GM19328 (cell line): Measurements from ENCODE around the gene CCNA2.

Experiments used
- ATAC-seq: cut with Tn5 transposase; IDR thresholded peaks from one replicate; pipeline ENCODE4 v1.9.1; 2021; ENCODE audit warnings: mild to moderate bottlenecking, moderate library complexity; ENCODE audit not compliant: unreplicated experiment

CCNA2 gene

GRCh38 chr4:121806411-121806810 lies 17.3 kb downstream of the CCNA2 start:
- ATAC-seq, result no peak

- ATAC-seq, result no peak
These were observed 22.0 kb downstream of the CCNA2 start for GRCh38 chr4:121801715-121802075.

GRCh38 chr4:121800961-121801714 lies 22.5 kb downstream of the CCNA2 start, which contains the start of gene EXOSC9:
Gene EXOSC9 (plus strand): TSS chr4:121801323. CDS start chr4:121801425, 102 bp downstream.
- peak; percentile 73 for ATAC-seq

GRCh38 chr4:121800638-121800960 lies 23.1 kb downstream of the CCNA2 start:
- peak; percentile 4 for ATAC-seq

- no peak for ATAC-seq
These were observed 23.7 kb downstream of the CCNA2 start for GRCh38 chr4:121799867-121800501.

GRCh38 chr4:121799208-121799823 lies 24.4 kb downstream of the CCNA2 start:
- no peak for ATAC-seq

- no peak for ATAC-seq
These were observed 27.4 kb downstream of the CCNA2 start for GRCh38 chr4:121796283-121796682.

- ATAC-seq, result no peak
These were observed 29.0 kb downstream of the CCNA2 start for GRCh38 chr4:121794505-121795188.

- ATAC-seq, result no peak
These were observed 30.7 kb downstream of the CCNA2 start for GRCh38 chr4:121792966-121793365.

- no peak for ATAC-seq
These were observed 32.2 kb downstream of the CCNA2 start for GRCh38 chr4:121791481-121791880.

GRCh38 chr4:121790976-121791375 lies 32.7 kb downstream of the CCNA2 start:
- ATAC-seq, result no peak

GRCh38 chr4:121789960-121790829 lies 33.5 kb downstream of the CCNA2 start:
- ATAC-seq, result no peak

GRCh38 chr4:121789455-121789854 lies 34.2 kb downstream of the CCNA2 start:
- ATAC-seq, result no peak

GRCh38 chr4:121788896-121789295 lies 34.8 kb downstream of the CCNA2 start:
- ATAC-seq, result peak; percentile 89

GRCh38 chr4:121786221-121786620 lies 37.5 kb downstream of the CCNA2 start:
- ATAC-seq, result no peak

- no peak for ATAC-seq
These were observed 38.2 kb downstream of the CCNA2 start for GRCh38 chr4:121785479-121785878.

GRCh38 chr4:121784975-121785374 lies 38.7 kb downstream of the CCNA2 start:
- no peak for ATAC-seq

- no peak for ATAC-seq
These were observed 39.3 kb downstream of the CCNA2 start for GRCh38 chr4:121784401-121784800.

- ATAC-seq, result no peak
These were observed 40.5 kb downstream of the CCNA2 start for GRCh38 chr4:121783210-121783609.

GRCh38 chr4:121778991-121779628 lies 44.6 kb downstream of the CCNA2 start:
- ATAC-seq, result no peak
